GM21619 (cell line): ENCODE data around the gene SIN3B.
"Not testable (repeated sequence)": the region's sequence is repeated elsewhere in the genome, so short reads cannot be mapped to it uniquely, and the experiment has no call there.

Experiments used
- ATAC-seq: cut with Tn5 transposase; IDR thresholded peaks from one replicate; pipeline ENCODE4 v1.9.1; 2021; ENCODE audit not compliant: unreplicated experiment

Gene SIN3B, protein sequence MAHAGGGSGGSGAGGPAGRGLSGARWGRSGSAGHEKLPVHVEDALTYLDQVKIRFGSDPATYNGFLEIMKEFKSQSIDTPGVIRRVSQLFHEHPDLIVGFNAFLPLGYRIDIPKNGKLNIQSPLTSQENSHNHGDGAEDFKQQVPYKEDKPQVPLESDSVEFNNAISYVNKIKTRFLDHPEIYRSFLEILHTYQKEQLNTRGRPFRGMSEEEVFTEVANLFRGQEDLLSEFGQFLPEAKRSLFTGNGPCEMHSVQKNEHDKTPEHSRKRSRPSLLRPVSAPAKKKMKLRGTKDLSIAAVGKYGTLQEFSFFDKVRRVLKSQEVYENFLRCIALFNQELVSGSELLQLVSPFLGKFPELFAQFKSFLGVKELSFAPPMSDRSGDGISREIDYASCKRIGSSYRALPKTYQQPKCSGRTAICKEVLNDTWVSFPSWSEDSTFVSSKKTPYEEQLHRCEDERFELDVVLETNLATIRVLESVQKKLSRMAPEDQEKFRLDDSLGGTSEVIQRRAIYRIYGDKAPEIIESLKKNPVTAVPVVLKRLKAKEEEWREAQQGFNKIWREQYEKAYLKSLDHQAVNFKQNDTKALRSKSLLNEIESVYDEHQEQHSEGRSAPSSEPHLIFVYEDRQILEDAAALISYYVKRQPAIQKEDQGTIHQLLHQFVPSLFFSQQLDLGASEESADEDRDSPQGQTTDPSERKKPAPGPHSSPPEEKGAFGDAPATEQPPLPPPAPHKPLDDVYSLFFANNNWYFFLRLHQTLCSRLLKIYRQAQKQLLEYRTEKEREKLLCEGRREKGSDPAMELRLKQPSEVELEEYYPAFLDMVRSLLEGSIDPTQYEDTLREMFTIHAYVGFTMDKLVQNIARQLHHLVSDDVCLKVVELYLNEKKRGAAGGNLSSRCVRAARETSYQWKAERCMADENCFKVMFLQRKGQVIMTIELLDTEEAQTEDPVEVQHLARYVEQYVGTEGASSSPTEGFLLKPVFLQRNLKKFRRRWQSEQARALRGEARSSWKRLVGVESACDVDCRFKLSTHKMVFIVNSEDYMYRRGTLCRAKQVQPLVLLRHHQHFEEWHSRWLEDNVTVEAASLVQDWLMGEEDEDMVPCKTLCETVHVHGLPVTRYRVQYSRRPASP

GRCh38 chr19:16829010-16829821 is at the start of gene SIN3B:
Gene SIN3B, plus strand, starts transcription at chr19:16829398. Its CDS starts 23 bp downstream, at chr19:16829421.
- peak; percentile 62 for ATAC-seq

- no peak for ATAC-seq
These were observed 49.5 kb upstream of the SIN3B start for GRCh38 chr19:16779539-16780163.

DNA sequence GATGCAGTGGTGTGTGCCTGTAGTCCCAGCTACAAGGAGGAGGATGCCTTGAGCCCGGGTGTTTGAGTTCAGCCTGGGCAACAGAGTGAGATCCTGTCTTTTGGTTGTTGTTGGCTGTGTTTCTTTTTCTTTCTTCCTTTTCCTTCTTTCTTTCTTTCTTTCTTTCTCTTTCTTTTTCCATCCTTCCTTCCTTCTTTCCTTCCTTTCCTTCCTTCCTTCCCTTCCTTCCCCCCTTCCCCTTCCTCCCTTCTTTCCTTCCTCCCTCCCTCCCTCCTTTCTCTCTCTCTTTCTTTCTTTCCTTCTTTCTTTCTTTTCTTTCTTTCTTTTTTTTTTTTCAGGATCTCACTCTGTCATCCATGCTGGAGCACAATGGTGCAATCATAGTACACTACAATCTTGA is 46.5 kb upstream of the SIN3B start:
- no peak for ATAC-seq

DNA sequence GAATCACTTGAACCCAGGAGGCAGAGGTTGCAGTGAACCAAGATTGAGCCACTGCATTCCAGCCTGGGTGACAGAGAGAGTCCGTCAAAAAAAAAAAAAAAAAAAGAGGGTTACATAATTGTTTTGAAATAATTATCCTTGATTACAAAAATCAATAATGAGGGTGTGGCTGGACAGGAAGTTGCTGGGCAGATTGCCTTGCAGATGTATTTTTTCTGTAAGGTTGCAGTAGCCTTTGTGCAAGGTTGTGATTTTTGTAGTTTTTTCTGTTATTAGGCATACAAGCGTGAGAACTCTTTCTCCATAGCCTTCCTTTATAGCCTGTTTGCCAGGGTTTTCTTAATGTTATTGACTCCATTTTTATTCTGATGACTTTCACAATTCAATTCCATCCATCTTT is 40.7 kb upstream of the SIN3B start:
- no peak for ATAC-seq

DNA sequence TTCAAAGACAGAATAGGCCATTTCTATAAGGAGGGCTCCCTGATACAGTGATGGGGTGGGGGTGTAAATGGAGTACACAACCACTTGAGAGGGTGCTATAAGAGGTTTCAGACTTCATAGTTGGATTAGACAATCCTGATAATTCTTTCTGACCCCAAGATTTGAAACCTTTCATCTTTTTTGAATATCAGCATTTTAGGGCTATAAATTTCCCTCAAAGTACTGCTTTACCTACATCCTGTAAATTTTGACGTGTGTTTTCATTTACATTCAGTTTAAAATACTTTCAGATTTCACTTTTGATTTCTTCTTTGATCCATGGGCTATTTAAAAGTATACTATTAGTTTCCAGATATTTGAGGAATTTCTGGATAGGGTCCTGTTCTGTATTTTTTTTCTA is 40.0 kb upstream of the SIN3B start:
- no peak for ATAC-seq

DNA sequence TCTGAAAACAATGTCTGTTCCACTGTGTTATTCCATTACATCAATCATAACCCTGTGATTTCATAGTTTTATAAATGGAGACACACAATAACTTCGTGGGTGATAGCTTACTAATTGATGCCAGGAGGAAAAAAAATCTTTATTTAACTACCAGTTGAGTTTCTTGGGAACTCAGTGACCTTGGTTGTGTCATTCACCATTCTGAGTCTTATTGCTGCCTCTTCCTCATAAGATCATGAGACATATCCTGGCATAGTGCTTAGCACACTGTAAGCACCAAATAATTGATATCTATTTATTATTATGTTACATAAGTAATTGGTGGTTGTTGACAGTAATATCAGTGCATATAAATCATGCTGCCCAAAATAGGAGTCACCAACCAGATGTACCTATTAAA is 39.1 kb upstream of the SIN3B start:
- no peak for ATAC-seq

GRCh38 chr19:16791942-16792341 is 37.3 kb upstream of the SIN3B start:
- ATAC-seq = no peak

GRCh38 chr19:16794456-16795441 is 34.4 kb upstream of the SIN3B start:
- no peak for ATAC-seq

DNA sequence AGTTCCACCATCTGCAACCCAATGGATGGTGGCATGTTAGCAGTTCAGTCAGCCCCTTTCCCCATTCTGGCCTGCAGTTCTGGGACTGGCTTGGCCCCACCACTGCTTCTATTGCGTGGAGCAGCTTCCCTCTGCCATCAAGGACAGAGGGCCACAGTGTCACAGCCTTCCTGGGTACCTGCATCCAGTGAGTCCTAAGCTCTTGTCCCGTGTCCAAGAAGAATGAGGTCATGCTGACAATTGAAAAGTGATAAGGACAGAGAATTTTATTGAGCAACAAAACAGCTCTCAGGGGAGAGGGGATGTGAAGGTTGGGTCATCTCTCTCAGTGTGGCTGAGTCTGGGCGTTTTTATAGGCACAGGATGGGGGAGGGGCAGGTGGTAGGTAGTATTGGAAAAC is 33.5 kb upstream of the SIN3B start:
- ATAC-seq = no peak

- ATAC-seq = no peak
These were observed 31.3 kb upstream of the SIN3B start for GRCh38 chr19:16797876-16798275.

GRCh38 chr19:16798326-16798725 is 30.9 kb upstream of the SIN3B start:
- ATAC-seq = not testable (repeated sequence)

DNA sequence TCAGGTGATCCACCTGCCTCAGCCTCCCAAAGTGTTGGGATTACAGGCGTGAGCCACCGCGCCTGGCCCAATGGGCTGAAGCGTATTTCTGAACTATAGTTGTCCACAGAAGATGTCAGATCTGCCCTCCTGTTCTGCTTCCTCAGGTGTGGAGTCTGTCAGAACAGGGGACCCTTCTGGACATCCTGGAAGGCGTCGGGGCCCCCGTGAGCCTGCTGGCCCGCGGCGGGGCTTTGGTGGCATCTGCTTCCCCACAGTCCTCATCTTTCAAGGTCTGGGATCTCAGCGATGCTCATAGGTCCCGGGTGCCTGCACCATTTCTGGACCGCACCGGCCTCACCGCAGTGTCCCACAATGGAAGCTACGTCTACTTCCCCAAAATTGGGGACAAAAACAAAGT is 29.5 kb upstream of the SIN3B start:
- no peak for ATAC-seq

DNA sequence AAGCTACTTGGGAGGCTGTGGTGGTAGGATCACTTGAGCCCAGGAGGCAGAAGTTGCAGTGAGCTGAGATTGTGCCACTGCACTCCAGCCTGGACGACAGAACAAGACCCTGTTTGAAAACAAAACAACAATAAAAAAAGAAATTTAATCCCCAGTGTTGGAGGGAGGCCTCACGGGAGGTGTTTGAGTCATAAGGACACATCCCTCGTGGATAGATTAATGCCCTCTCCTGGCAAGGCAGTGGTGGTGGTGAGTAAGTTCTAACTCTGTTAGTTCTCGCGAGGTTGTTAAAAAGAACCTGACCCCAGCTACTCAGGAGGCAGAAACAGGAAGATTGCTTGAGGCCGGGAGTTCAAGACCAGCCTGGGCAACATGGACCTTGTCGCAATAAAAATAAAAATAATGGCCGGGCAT is 27.6 kb upstream of the SIN3B start:
- ATAC-seq = no peak

DNA sequence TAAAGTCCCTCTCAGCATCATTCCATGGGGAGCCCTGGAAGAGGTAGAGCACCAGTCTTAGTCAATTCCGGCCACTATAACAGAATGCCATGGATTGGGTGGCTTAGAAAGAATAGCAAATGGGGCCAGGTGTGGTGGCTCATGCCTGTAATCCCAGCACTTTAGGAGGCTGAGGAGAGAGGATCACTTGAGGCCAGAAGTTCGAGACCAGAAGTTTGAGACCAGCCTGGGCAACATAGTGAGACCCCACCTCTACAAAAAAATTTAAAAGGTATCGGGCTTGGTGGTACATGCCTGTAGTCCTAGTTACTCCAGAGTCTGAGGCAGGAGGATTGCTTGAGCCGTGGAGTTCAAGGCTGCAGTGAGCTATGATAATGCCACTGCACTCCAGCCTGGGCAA is 25.0 kb upstream of the SIN3B start:
- no peak for ATAC-seq

- no peak for ATAC-seq
These were observed 21.5 kb upstream of the SIN3B start for GRCh38 chr19:16807549-16808284.

DNA sequence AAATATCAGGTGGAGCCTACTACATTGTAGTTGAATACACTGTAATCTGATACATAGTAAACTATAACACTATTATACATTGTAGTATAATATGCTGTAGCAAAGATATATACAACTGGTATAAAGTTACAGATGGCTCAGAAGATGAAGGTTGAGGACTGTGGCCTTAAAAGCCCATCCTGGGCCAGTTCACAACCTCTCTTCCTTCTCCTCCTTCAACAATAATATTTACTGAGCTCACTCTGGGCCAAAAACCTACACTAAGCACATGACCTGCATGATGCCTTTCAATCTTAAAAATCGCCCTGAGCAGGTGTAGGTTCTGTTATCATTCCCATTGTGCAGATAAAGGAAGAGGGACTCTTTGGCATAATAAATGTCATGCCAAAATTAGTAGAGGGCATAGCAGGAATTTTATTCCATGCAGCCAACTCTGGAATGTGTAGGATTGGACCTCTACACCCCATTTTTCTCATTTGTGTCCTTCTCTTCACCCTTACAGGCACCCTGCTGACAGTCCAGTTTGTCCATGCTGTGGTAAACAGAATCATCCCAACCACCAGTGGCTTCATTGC is 14.6 kb upstream of the SIN3B start:
- no peak for ATAC-seq

- no peak for ATAC-seq
These were observed 9.1 kb upstream of the SIN3B start for GRCh38 chr19:16820056-16820455.

GRCh38 chr19:16821081-16821480 is 8.1 kb upstream of the SIN3B start:
- ATAC-seq = no peak
